IMR-90 (cell line): ENCODE results near the gene C12orf60. TPM values are rescaled to one million over a fixed set of nuclear protein-coding genes. Genes with fewer than 3 reads are reported as not detected.

ENCODE experiments used
- ATAC-seq: fragments of 200-7000 bp; cut with Tn5 transposase; 2 replicates; pipeline ENCODE4 v1.9.1; 2020; ENCODE audit warnings: low read depth, mild to moderate bottlenecking, moderate library complexity
- BruUV-seq: library from RNA; stranded (reverse); fragments of 400-500 nt; replicated peaks from 2 replicates; lab custom pipeline; 2021; lab: Mats Ljungman, UMichigan
- CTCF ChIA-PET: fragments of 300-600 bp; formaldehyde crosslinking; extraction: SDS; loops from one replicate; lab custom pipeline; 2021; ENCODE audit warnings: antibody characterized with exemption; lab: Yijun Ruan, JAX
- POLR2A ChIA-PET: fragments of 300-600 bp; sonication (Branson Sonifier 250); formaldehyde crosslinking; loops from one replicate; lab custom pipeline; 2022; ENCODE audit warnings: antibody characterized with exemption; ENCODE audit not compliant: unreplicated experiment; lab: Charles Lee
- DNase-seq: peaks from one replicate; pipeline ENCODE4 v3.0.0; 2013
- H2AFZ ChIP-seq: replicated peaks from 2 replicates; pipeline ENCODE3; 2013; ENCODE audit warnings: low read length, mild to moderate bottlenecking; ENCODE audit not compliant: poor library complexity
- H2AK5ac ChIP-seq: 2 replicates; pipeline ENCODE4 v1.6.1; 2013; ENCODE audit warnings: low read depth, low read length, inconsistent platforms
- H2AK9ac ChIP-seq: replicated peaks from 2 replicates; pipeline ENCODE3; 2013; ENCODE audit warnings: mild to moderate bottlenecking, low read depth, low read length, moderate library complexity; ENCODE audit not compliant: poor library complexity
- H2BK120ac ChIP-seq: 2 replicates; pipeline ENCODE4 v1.6.1; 2013; ENCODE audit warnings: low read depth, low read length, inconsistent platforms
- H2BK15ac ChIP-seq: 3 replicates; pipeline ENCODE4 v1.6.1; 2013; ENCODE audit warnings: low read depth, low read length, inconsistent platforms
- H2BK20ac ChIP-seq: 2 replicates; pipeline ENCODE4 v1.6.1; 2013; ENCODE audit warnings: low read depth, mild to moderate bottlenecking, inconsistent platforms, low read length, moderate library complexity
- H2BK5ac ChIP-seq: 2 replicates; pipeline ENCODE4 v1.6.1; 2013; ENCODE audit warnings: mild to moderate bottlenecking, low read depth, low read length, inconsistent platforms; ENCODE audit not compliant: poor library complexity, severe bottlenecking
- H3K14ac ChIP-seq: replicated peaks from 2 replicates; pipeline ENCODE4 v1.6.1; 2013; ENCODE audit warnings: low read depth, low read length, inconsistent platforms
- H3K18ac ChIP-seq: 2 replicates; pipeline ENCODE4 v1.6.1; 2013; ENCODE audit warnings: low read depth, low read length, control low read depth
- H3K23ac ChIP-seq: 2 replicates; pipeline ENCODE4 v1.6.1; 2013; ENCODE audit warnings: low read depth, low read length, inconsistent platforms
- H3K27ac ChIP-seq: 2 replicates; pipeline ENCODE4 v1.5.1; 2013; ENCODE audit warnings: mild to moderate bottlenecking, control low read depth, low read length; ENCODE audit not compliant: insufficient read depth
- H3K27me3 ChIP-seq: 2 replicates; pipeline ENCODE4 v1.6.1; 2013; ENCODE audit warnings: low read length; ENCODE audit not compliant: control insufficient read depth, insufficient read depth
- H3K36me3 ChIP-seq: 2 replicates; pipeline ENCODE4 v1.6.1; 2013; ENCODE audit warnings: low read length, mixed read lengths; ENCODE audit not compliant: control insufficient read depth, insufficient read depth
- H3K4ac ChIP-seq: 2 replicates; pipeline ENCODE4 v1.6.1; 2013; ENCODE audit warnings: low read depth, low read length, inconsistent platforms
- H3K4me1 ChIP-seq: 2 replicates; pipeline ENCODE4 v1.6.1; 2013; ENCODE audit warnings: low read length, mixed read lengths; ENCODE audit not compliant: control insufficient read depth, insufficient read depth
- H3K4me2 ChIP-seq: 2 replicates; pipeline ENCODE4 v1.6.1; 2013; ENCODE audit warnings: low read depth, mild to moderate bottlenecking, control low read depth, low read length, moderate library complexity
- H3K4me3 ChIP-seq: 2 replicates; pipeline ENCODE4 v1.5.1; 2013; ENCODE audit warnings: low read depth, mild to moderate bottlenecking, control low read depth, low read length, moderate library complexity; ENCODE audit not compliant: insufficient read depth
- H3K56ac ChIP-seq: 2 replicates; pipeline ENCODE4 v1.6.1; 2013; ENCODE audit warnings: low read length, inconsistent platforms; ENCODE audit not compliant: insufficient read depth; ENCODE audit errors: extremely low read depth
- H3K79me1 ChIP-seq, 2 experiments: 2 replicates each; pipeline ENCODE4 v1.6.1; 2013; ENCODE audit warnings: low read length in 2 of 2, inconsistent platforms in 1 of 2, low read depth in 1 of 2
- H3K9ac ChIP-seq: 2 replicates; pipeline ENCODE4 v1.6.1; 2013; ENCODE audit warnings: low read depth, low read length, control low read depth
- H3K9me1 ChIP-seq: 2 replicates; pipeline ENCODE4 v1.6.1; 2013; ENCODE audit warnings: low read length, inconsistent platforms; ENCODE audit not compliant: insufficient read depth
- H3K9me3 ChIP-seq: 2 replicates; pipeline ENCODE4 v1.6.1; 2013; ENCODE audit warnings: low read length; ENCODE audit not compliant: control insufficient read depth, insufficient read depth
- H4K20me1 ChIP-seq: 2 replicates; pipeline ENCODE4 v1.6.1; 2013; ENCODE audit warnings: low read length, inconsistent platforms; ENCODE audit not compliant: insufficient read depth
- H4K5ac ChIP-seq: 2 replicates; pipeline ENCODE4 v1.6.1; 2013; ENCODE audit warnings: mild to moderate bottlenecking, low read depth, low read length, control low read depth
- H4K8ac ChIP-seq, 2 experiments: 2 replicates each; pipeline ENCODE4 v1.6.1; 2013; ENCODE audit warnings: low read depth in 2 of 2, low read length in 2 of 2, control low read depth in 1 of 2, inconsistent platforms in 1 of 2
- H4K91ac ChIP-seq: 2 replicates; pipeline ENCODE4 v1.6.1; 2013; ENCODE audit warnings: low read depth, low read length, inconsistent platforms; ENCODE audit not compliant: insufficient read depth
- BHLHE40 ChIP-seq: fragments of 150-350 bp; IDR thresholded peaks from 2 replicates; pipeline ENCODE4 v1.6.1; 2016; ENCODE audit warnings: mild to moderate bottlenecking, low read depth, low read length
- CTCF ChIP-seq: conservative IDR thresholded peaks from 2 replicates; pipeline ENCODE4 v1.5.1; 2012; ENCODE audit warnings: mild to moderate bottlenecking, low read depth, low read length, improper control_type of control experiment
- FOS ChIP-seq: fragments of 150-350 bp; IDR thresholded peaks from 2 replicates; pipeline ENCODE4 v1.6.1; 2016; ENCODE audit warnings: low read depth, low read length
- MXI1 ChIP-seq: IDR thresholded peaks from 2 replicates; pipeline ENCODE4 v1.6.1; 2012; ENCODE audit warnings: low read depth, mild to moderate bottlenecking, low read length, moderate library complexity, borderline replicate concordance
- RAD21 ChIP-seq: IDR thresholded peaks from 2 replicates; pipeline ENCODE4 v1.6.1; 2012; ENCODE audit warnings: low read length, improper control_type of control experiment
- SMC3 ChIP-seq: fragments of 150-350 bp; IDR thresholded peaks from 2 replicates; pipeline ENCODE4 v1.6.1; 2016; ENCODE audit warnings: low read depth, mild to moderate bottlenecking, antibody characterized with exemption, low read length, moderate library complexity
- WGBS, 2 experiments: methylation state at CpG; one replicate each; pipeline versions ENCODE4 v1.1.5 to v1.1.7; 2013; ENCODE audit warnings: missing lambda C conversion rate in 2 of 2; ENCODE audit not compliant: insufficient read length in 1 of 2; ENCODE audit errors: extremely low coverage in 2 of 2; 5-methylcytosine and 5-hydroxymethylcytosine counted together
- dilution Hi-C: fragments of 300-500 bp; cut with HindIII; formaldehyde crosslinking; loops from one replicate; pipeline ENCODE4 v1.14.3; 2018; ENCODE audit warnings: low sequenced_read_pairs; ENCODE audit not compliant: unreplicated experiment
- in situ Hi-C: fragments of 300-500 bp; cut with MboI; formaldehyde crosslinking; loops from 3 replicates; pipeline ENCODE4 v1.14.3; 2019; ENCODE audit warnings: low sequenced_read_pairs, inconsistent platforms, mixed read lengths
- intact Hi-C: fragments of 100-400 bp; cut with micrococcal nuclease; formaldehyde crosslinking; loops from 2 replicates; pipeline ENCODE4 v1.10.0; 2022
- polyA plus RNA-seq, 3 experiments: library from polyadenylated mRNA; depleted of rRNA; stranded (reverse); fragments of >200 nt; gene quantifications; 2 replicates each; pipeline ENCODE4 v1.2.3, GENCODE V29; 2012; ENCODE audit warnings: low replicate concordance in 1 of 3
- total RNA-seq: library from RNA; depleted of rRNA; stranded (reverse); fragments of >200 nt; gene quantifications from 2 replicates; pipeline ENCODE4 v1.2.3, GENCODE V29; 2012

The C12orf60 gene
- total and polyA plus RNA-seq, 2 of the 4 experiments (the other 2 are of a cell fraction), result 1.1 TPM

- 0 out of 2 replicates have a peak, but pooled peaks have one; percentile 51 for ATAC-seq
- Histone ChIP-seq H4K91ac (no peak overlapping the region), H2BK120ac (no peak overlapping the region), H2AK9ac (no peak overlapping the region), H3K4me2 (no peak overlapping the region), H3K9me3 (no peaks in the 10 kb centered on the region), H2AK5ac (no peak overlapping the region), H3K9me1 (no peaks in the 10 kb centered on the region), H3K27ac (no peak overlapping the region), H3K4me1 (no peaks in the 10 kb centered on the region), H3K4me3 (no peak overlapping the region), H4K5ac (no peak overlapping the region), H2BK20ac (no peak overlapping the region), H4K8ac (no peak overlapping the region), H3K18ac (no peak overlapping the region), H3K23ac (no peak overlapping the region), H2BK15ac (no peak overlapping the region), H3K27me3 (peaks cover 2% of the 10 kb centered on the region; the same call in 1 of the 2 replicates), H3K36me3 (no peaks in the 10 kb centered on the region), H3K56ac (no peak overlapping the region), H4K20me1 (no peaks in the 10 kb centered on the region), H3K14ac (no peak overlapping the region), H3K4ac (no peak overlapping the region), H3K9ac (no peak overlapping the region), H2AFZ (no peak overlapping the region), H2BK5ac (no peak overlapping the region), H3K79me1 (no peaks in the 10 kb centered on the region)
- POLR2A ChIA-PET, result no interaction called here
- dilution Hi-C loops (no loop called here), intact Hi-C loops (loop anchor here (1.0 kb wide), 1 partner anchor 183 kb away; no protein-coding TSS in a partner anchor), in situ Hi-C loops (no loop called here)
- TF ChIP-seq SMC3, result peak; percentile 71
- TF ChIP-seq RAD21, result peak; percentile 63
- TF ChIP-seq FOS, result no peak
- TF ChIP-seq BHLHE40, result no peak
- TF ChIP-seq MXI1, result no peak
- TF ChIP-seq CTCF, result peak; percentile 58
- no CpG with 5 or more reads among the region's 1 CpG for WGBS, 2 experiments
- BruUV-seq, result no TSS peak
- CTCF ChIA-PET, result interaction anchor here (0.6 to 2.3 kb wide), 10 partner anchors 9 to 410 kb away, joined by 3 to 7 read pairs (median 4); partner anchors contain the start of gene RERG
- peak; percentile 33 for DNase-seq
Observed at GRCh38 chr12:14810953-14811483, 7.5 kb downstream of the C12orf60 start.
